ENCODE data around the gene PDGFC. TPM values are rescaled to one million over a fixed set of nuclear protein-coding genes. Genes with fewer than 3 reads are reported as not detected.

Gene PDGFC
- polyA plus RNA-seq, 1 donor from 2014 or later, result 3.8 TPM

DNA sequence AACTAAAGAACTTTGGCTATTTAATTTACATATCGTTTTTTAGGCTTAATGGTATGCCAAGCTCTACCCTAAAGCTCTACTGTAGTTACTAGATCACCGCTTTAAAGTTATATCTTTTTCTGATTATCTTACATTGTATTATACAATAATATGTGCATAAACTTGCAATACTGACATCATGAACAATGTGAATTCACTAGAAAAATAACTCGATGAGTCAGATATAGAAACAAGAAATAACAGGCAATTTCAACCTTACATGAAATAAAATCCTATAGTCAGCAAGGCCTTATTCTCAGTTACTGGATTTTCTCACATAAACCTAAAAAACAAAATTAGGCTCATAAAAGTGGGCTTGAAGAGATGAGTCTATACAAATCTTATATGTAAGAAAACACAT lies 32.5 kb downstream of the PDGFC start:
- Histone ChIP-seq H3K4me3 (ENCODE audit: low read length) (no peak overlapping the region), H3K79me2 (replicated peaks; ENCODE audit: insufficient read depth, low read length) (no peaks in the 10 kb centered on the region), H3K9me2 (ENCODE audit: insufficient read depth, low read length) (no peaks in the 10 kb centered on the region), H2AFZ (ENCODE audit: low read depth, low read length) (no peak overlapping the region), H3K36me3 (ENCODE audit: insufficient read depth, low read length) (no peaks in the 10 kb centered on the region), H3K9me3 (ENCODE audit: low read length) (no peaks in the 10 kb centered on the region), H3K4me2 (ENCODE audit: low read length) (no peak overlapping the region), H4K20me1 (ENCODE audit: insufficient read depth) (no peaks in the 10 kb centered on the region), H3K27me3 (ENCODE audit: insufficient read depth, low read depth, low read length) (no peaks in the 10 kb centered on the region), H3F3A (ENCODE audit: insufficient read depth, low read length, poor library complexity, severe bottlenecking) (no peaks in the 10 kb centered on the region), H3K27ac (ENCODE audit: low read length) (no peak overlapping the region), H3K9ac (ENCODE audit: low read length) (no peak overlapping the region)
- TF ChIP-seq RAD21 (conservative IDR thresholded peaks at IDR 0.05), result no peak
- TF ChIP-seq CTCF (IDR thresholded peaks at IDR 0.05; ENCODE audit: poor library complexity, severe bottlenecking), result no peak

- H3K36me3 ChIP-seq (ENCODE audit: insufficient read depth, low read length), result no peaks in the 10 kb centered on the region
- H3K4me2 ChIP-seq (ENCODE audit: low read length), result no peak overlapping the region
- H3K9me3 ChIP-seq (ENCODE audit: low read length), result no peaks in the 10 kb centered on the region
- H3F3A ChIP-seq (ENCODE audit: insufficient read depth, low read length, poor library complexity, severe bottlenecking), result no peaks in the 10 kb centered on the region
- no peaks in the 10 kb centered on the region for H3K79me2 ChIP-seq (replicated peaks; ENCODE audit: insufficient read depth, low read length)
- H3K27ac ChIP-seq (ENCODE audit: low read length), result no peak overlapping the region
- H3K9ac ChIP-seq (ENCODE audit: low read length), result no peak overlapping the region
- H3K4me3 ChIP-seq (ENCODE audit: low read length), result no peak overlapping the region
- TF ChIP-seq EZH2 (IDR thresholded peaks at IDR 0.05; ENCODE audit: borderline replicate concordance, insufficient read depth, low read length, poor library complexity, severe bottlenecking) (no peak), MXI1 (conservative IDR thresholded peaks at IDR 0.05; ENCODE audit: poor library complexity, severe bottlenecking) (no peak), EP300 (conservative IDR thresholded peaks at IDR 0.05; ENCODE audit: poor library complexity, severe bottlenecking) (no peak), TAF1 (IDR thresholded peaks at IDR 0.05; ENCODE audit: low read depth) (no peak), SMC3 (conservative IDR thresholded peaks at IDR 0.05; ENCODE audit: poor library complexity) (no peak), CTCF (IDR thresholded peaks at IDR 0.05; ENCODE audit: poor library complexity, severe bottlenecking) (no peak), RAD21 (conservative IDR thresholded peaks at IDR 0.05) (no peak), POLR2AphosphoS5 (IDR thresholded peaks at IDR 0.05) (no peak)
- TF ChIP-seq, protein P1, sequence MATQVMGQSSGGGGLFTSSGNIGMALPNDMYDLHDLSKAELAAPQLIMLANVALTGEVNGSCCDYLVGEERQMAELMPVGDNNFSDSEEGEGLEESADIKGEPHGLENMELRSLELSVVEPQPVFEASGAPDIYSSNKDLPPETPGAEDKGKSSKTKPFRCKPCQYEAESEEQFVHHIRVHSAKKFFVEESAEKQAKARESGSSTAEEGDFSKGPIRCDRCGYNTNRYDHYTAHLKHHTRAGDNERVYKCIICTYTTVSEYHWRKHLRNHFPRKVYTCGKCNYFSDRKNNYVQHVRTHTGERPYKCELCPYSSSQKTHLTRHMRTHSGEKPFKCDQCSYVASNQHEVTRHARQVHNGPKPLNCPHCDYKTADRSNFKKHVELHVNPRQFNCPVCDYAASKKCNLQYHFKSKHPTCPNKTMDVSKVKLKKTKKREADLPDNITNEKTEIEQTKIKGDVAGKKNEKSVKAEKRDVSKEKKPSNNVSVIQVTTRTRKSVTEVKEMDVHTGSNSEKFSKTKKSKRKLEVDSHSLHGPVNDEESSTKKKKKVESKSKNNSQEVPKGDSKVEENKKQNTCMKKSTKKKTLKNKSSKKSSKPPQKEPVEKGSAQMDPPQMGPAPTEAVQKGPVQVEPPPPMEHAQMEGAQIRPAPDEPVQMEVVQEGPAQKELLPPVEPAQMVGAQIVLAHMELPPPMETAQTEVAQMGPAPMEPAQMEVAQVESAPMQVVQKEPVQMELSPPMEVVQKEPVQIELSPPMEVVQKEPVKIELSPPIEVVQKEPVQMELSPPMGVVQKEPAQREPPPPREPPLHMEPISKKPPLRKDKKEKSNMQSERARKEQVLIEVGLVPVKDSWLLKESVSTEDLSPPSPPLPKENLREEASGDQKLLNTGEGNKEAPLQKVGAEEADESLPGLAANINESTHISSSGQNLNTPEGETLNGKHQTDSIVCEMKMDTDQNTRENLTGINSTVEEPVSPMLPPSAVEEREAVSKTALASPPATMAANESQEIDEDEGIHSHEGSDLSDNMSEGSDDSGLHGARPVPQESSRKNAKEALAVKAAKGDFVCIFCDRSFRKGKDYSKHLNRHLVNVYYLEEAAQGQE (IDR thresholded peaks at IDR 0.05; ENCODE audit: borderline replicate concordance), result no peak
- H3K9me2 ChIP-seq (ENCODE audit: insufficient read depth, low read length), result no peaks in the 10 kb centered on the region
- H4K20me1 ChIP-seq (ENCODE audit: insufficient read depth), result no peaks in the 10 kb centered on the region
- no peak overlapping the region for H2AFZ ChIP-seq (ENCODE audit: low read depth, low read length)
- no peaks in the 10 kb centered on the region for H3K27me3 ChIP-seq (ENCODE audit: insufficient read depth, low read depth, low read length)
These were observed 37.4 kb downstream of the PDGFC start for GRCh38 chr4:156934259-156934635.
